Inferior parietal cortex (tissue), 1 donor: ENCODE data around the gene COA7.
A peak's percentile ranks its signal among the peaks of the same experiment; 100 is the strongest.
"Not testable (repeated sequence)": the region's sequence is repeated elsewhere in the genome, so short reads cannot be mapped to it uniquely, and the experiment has no call there.

ENCODE experiments used
- DNase-seq: peaks from one replicate; pipeline ENCODE4 v3.0.0-alpha.2; 2016; ENCODE audit errors: extremely low spot score

Gene COA7

DNA sequence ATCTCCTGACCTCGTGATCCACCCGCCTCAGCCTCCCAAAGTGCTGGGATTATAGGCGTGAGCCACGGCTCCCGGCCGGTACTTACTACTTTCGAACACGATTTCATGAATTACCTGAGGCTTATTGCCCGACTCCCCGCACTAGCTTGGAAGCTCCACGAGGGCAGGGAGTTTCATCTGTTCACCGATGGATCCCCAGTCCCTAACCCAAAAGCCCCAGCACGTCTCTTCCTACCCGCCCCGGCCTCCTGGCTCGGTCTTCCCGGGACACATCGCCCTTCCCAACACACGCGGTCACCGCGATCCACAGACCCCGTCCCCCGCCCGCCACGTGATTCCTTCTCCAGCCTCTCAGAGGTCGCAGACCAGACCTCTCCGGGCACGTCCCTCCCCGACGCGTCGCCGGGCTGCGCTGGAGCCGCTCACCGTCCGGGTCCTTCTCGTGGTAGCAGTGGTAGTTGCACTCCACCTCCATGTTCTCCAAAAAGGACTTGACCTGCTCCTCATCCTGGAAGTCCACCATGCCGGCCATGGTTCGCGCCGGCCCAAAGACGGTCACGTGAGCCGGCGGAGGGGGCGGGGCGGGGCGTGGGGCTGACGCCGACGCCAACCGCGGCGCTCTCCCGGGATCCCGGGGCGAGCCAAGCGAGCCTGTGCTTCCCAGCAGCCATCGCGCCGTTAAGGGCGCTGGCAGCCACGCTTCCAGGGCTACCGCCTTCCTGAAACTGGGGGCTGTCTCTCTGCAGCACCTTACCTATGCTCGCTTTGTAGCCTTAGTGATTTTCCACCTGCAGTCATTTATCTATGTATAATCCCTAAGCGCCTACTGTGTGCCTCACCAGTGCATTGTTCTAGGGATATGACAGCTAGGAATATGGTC lies at the start of gene COA7:
Gene COA7 (minus strand): TSS at position 553 of the 880 bp plus-strand sequence. CDS start 21 bp downstream, at position 532.
- peak; percentile 91 for DNase-seq

- DNase-seq: no peak
Observed at GRCh38 chr1:52747450-52747849, 49.3 kb upstream of the COA7 start.

- DNase-seq: no peak
Observed at GRCh38 chr1:52746189-52746588, 48.0 kb upstream of the COA7 start.

DNA sequence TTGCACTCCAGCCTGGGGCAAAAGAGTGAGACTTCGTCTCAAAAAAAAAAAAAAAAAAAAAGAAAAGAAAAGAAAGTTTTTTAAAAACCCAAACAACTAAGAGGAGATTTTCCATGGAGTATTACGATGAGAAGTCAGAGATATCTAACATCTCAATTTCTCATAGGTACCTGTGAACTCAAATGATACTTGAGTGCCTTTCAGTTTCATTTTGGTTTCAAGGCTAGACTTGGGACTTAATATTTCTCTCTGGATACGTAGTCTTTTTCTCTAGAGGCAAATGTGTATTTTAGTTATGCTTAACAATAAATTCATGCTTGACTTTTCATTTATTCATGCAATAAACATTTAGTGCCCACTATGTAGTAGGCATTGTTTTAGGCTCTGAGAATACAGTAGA lies 43.1 kb upstream of the COA7 start:
- no peak for DNase-seq

GRCh38 chr1:52739699-52740467 lies 41.7 kb upstream of the COA7 start:
- DNase-seq: no peak

GRCh38 chr1:52738893-52739292 lies 40.7 kb upstream of the COA7 start:
- DNase-seq: no peak

GRCh38 chr1:52738148-52738547 lies 40.0 kb upstream of the COA7 start:
- no peak for DNase-seq

GRCh38 chr1:52735371-52735770 lies 37.2 kb upstream of the COA7 start:
- DNase-seq: not testable (repeated sequence)

- no peak for DNase-seq
Observed at GRCh38 chr1:52733368-52733767, 35.2 kb upstream of the COA7 start.

DNA sequence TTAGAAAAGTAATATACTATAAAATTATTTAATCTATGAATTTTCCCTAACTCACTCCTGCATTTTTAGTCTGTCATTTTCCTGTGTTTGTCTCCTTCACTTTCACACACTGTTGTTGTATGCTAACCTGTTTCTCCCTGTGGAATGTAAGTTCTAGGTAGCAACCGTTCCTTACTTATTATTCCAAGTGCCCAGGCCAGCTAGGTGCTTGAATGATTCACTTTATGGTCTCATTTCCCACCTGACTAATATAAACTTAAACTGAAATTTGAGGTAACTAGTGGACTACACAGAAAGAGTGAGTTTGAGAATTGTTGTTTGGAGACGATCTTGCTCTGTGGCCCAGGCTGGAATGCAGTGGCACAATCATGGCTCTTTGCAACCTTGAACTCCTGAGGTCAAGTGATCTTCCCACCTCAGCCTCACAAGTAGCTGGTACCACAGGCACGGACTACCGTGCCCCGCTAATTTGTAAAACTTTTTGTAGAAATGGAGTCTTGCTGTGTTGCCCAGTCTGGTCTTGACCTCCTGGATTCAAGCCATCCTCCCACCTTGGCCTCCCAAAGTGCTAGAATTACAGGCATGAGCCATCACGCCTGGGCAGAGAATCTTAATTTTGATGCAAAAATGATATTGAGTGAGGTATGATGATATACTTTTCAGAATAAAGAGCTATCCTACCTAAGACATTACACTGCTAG lies 30.0 kb upstream of the COA7 start:
- no peak for DNase-seq

GRCh38 chr1:52727114-52727586 lies 29.0 kb upstream of the COA7 start:
- DNase-seq: peak; percentile 23

DNA sequence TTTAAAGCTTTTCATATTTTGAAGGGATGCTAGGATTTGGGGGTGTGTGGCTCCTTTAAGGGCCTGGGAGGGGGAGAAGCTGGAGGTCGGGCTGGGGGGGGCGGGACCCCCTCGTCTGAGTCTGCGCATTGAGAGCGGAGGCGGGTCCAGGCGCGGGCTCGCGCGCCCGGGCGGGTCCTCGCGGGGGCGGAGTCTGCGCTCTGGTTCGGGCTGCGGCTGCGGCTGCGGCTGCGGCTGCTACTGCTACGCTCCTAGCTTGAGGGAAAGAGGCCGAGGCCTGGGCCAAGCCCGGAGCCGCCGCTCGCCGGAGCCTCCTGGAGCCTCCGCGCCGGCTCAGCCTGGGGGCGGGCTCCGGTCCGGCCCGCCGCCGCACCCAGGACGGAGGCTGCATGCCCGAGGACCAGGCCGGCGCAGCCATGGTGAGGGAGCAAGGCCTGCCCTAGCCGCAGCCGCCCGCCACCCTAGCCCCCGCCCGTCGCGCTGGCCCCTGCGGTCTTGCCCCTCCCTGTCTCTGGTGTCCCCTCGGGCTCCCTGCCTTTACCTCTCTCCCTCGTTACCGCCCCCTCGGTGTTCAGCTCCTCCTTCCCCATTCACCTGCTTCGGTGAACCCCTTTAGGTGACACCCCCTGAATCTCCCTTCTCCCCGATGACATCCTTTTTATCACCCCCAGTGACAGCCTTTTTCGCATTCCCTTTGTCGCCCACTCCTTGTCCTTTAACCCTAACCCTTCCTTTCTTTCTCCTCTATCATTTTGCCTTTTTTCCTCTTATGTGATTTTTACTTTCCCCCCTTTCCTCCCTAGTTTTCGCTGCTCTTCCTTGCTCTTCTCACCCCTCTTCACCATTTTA lies 28.3 kb upstream of the COA7 start, which contains the start of gene ZYG11B:
Gene ZYG11B (plus strand): TSS at position 189 of the 849 bp plus-strand sequence. CDS start 201 bp downstream, at position 390.
- peak; percentile 81 for DNase-seq

DNA sequence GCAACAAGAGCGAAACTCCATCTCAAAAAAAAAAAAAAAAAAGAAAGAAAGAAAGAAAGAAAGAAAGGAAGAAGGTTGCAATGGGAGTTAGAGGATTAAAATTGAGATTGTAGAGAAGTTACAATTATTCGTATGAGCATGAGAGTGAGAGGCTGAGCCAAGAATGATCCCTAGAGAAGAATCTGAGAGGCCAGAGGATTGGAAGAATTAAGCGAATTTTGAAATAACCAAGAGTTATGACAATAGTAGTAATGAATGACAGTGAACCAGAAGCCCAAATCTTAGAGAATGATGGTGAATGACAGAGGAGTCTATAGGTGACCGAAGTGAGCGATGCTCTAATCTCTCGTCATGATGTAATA lies 27.7 kb upstream of the COA7 start:
- no peak for DNase-seq

GRCh38 chr1:52723260-52723659 lies 25.1 kb upstream of the COA7 start:
- DNase-seq: no peak

DNA sequence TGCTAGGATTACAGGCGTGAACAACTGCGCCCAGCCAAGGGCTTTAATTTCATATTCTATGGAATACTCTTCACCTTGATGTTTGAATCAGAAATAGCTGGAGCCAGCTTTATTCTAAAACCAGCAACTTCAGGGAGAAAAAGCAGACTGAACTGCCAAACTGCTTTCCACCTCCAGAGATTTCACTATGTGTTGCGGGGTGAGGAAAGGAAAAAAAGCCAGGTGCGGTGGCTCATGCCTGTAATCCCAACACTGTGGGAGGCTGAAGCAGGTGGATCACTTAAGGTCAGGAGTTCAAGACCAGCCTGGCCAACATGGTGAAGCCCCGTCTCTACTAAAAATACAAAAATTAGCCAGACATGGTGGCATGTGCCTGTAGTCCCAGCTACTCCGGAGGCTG lies 17.1 kb upstream of the COA7 start:
- DNase-seq: not testable (repeated sequence)

- no peak for DNase-seq
Observed at GRCh38 chr1:52713590-52713989, 15.4 kb upstream of the COA7 start.

DNA sequence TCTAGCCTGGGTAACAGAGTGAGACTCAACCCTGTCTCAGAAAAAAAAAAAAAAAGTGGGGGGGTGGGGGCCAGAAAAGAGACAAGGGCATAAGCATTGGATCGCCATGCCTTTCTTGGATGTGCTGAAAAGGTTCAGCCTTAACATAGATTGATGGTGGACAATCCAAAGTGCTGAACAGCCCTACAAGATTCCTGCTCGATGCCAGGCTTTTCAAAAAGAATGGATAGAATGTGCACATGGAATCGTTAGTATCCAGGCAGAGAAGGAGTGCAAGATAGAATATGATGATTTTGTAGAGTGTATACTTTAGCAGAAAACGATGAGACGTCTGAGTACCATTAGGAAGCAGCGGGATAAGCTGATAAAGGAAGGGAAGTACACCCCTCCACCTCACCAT lies 10.9 kb upstream of the COA7 start:
- DNase-seq: no peak

DNA sequence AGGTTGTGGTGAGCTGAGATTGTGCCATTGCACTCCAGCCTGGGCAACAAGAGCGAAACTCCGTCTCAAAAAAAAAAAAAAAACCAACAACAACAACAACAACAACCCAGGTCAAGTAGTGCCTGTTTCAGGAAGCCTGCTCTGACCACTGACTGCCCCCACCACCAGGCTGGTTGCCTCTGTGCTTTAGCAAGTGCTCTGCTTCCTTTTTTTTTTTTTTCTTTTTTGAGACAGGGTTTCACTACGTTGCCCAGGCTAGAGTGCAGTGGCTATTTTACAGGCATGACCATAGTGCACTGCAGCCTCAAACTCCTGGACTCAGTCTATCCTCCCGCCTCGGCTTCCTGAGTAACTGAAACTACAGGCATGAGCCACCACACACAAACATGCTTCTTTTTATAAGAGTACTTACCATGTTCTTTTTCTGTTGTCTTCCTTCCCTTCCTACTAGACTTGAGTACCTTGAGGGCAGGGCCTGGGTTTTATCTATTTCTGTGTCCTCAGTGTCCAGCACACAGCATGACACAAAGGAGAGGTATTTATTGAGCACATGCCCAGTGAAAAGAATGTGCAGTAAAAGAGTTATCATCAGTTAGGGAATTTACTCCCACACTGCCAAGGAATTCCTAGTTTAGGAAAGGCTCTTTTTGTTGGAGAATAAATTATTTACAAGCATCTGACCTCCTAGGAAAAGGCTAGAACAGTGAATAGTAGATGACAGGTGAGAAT lies 9.9 kb upstream of the COA7 start:
- no peak for DNase-seq

DNA sequence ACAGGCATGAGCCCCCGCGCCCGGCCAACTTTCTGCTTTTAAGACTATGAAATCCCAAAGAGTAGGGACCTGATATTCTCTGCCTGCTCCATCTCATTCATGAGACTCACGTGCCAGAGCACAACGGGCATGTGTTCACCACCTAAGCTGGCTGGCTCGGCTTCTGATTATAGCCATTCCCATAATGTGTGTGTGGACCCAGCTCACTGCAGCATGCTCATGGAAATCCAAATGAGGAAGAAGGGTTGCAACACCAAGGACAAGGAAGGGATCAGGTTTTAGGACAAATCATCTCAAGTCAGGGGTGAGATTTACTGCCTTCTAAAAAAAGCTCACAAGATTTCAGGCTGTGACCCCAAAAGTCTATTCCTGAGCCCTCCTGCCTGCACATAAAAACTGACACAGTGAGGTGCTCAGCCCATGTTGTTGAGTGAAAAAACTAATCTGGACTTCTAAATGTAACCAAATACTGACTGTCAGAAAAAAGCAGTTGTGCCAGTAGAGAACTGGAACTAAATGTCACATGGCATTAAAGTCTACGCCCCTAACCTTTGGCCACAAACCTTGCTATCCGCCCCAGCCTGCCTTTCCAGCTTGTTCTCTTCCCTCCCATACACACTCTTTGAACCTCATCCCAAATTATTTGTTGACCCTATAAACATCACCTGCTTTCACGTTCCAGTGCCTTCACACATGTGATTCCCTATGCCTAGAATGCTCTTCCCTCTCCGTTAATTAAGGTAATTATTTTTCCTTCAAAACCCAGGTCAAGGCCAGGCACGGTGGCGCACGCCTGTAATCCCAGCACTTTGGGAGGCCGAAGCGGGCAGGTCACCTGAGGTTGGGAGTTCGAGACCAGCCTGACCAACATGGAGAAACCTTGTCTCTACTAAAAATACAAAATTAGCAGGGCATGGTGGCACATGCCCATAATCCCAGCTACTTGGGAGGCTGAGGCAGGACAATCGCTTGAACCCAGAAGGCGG lies 9.1 kb upstream of the COA7 start:
- DNase-seq: no peak
